Vagina (tissue), 2 donors: ENCODE results near the gene ARHGDIG.

Source experiments
- CTCF ChIP-seq, 3 experiments: fragments of 450-650 bp in 2 of 3; fragments of 200-600 bp in 1 of 3; sonication (generic) in 1 of 3; IDR thresholded peaks; one replicate each; pipeline ENCODE4 v1.5.1; 2017 to 2019; ENCODE audit warnings: antibody characterized with exemption in 3 of 3, mild to moderate bottlenecking in 2 of 3, moderate library complexity in 2 of 3
- POLR2A ChIP-seq, 2 donors: fragments of 450-650 bp; IDR thresholded peaks; one replicate each; pipeline ENCODE4 v1.6.1; 2017; ENCODE audit warnings: antibody characterized with exemption in 2 of 2, mild to moderate bottlenecking in 2 of 2, moderate library complexity in 2 of 2

- TF ChIP-seq POLR2A (IDR thresholded peaks at IDR 0.05) (no peak), CTCF (IDR thresholded peaks at IDR 0.05) (no peak)
Observed at GRCh38 chr16:268141-269053, 12.0 kb upstream of the ARHGDIG start.
